Loucy (cell line): Measurements from ENCODE around the gene SLCO6A1.

Experiments used
- H2AFZ ChIP-seq: fragments of 200-600 bp; sonication (generic); 2 replicates; pipeline ENCODE4 v1.6.0; 2016; ENCODE audit warnings: antibody characterized with exemption, mild to moderate bottlenecking, low read length, moderate library complexity
- H3F3A ChIP-seq: fragments of 200-600 bp; 2 replicates; pipeline ENCODE4 v1.6.0; 2016; ENCODE audit warnings: antibody characterized with exemption, low read depth, mild to moderate bottlenecking
- H3K27me3 ChIP-seq: fragments of 200-600 bp; sonication (generic); 2 replicates; pipeline ENCODE4 v1.6.1; 2014; ENCODE audit warnings: low read length, mild to moderate bottlenecking; ENCODE audit not compliant: insufficient read depth, poor library complexity, severe bottlenecking
- H3K36me3 ChIP-seq: fragments of 200-600 bp; sonication (generic); 2 replicates; pipeline ENCODE4 v1.6.1; 2016; ENCODE audit warnings: low read length; ENCODE audit not compliant: insufficient read depth
- H3K4me1 ChIP-seq: fragments of 200-600 bp; sonication (generic); 2 replicates; pipeline ENCODE4 v1.5.1; 2014; ENCODE audit warnings: low read length, mild to moderate bottlenecking; ENCODE audit not compliant: insufficient read depth, poor library complexity, severe bottlenecking
- H3K4me2 ChIP-seq: fragments of 200-600 bp; sonication (generic); 2 replicates; pipeline ENCODE4 v1.6.0; 2014; ENCODE audit warnings: antibody characterized with exemption, low read length, low read depth, mild to moderate bottlenecking; ENCODE audit not compliant: poor library complexity, severe bottlenecking
- H3K4me3 ChIP-seq: fragments of 200-600 bp; sonication (generic); 2 replicates; pipeline ENCODE4 v1.5.1; 2014; ENCODE audit warnings: low read length, mild to moderate bottlenecking, mixed read lengths; ENCODE audit not compliant: poor library complexity, severe bottlenecking
- H3K79me2 ChIP-seq: fragments of 200-600 bp; sonication (generic); 2 replicates; pipeline ENCODE4 v1.6.1; 2014; ENCODE audit warnings: low read length; ENCODE audit not compliant: insufficient read depth
- H3K9ac ChIP-seq: fragments of 200-600 bp; sonication (generic); 2 replicates; pipeline ENCODE4 v1.6.0; 2014; ENCODE audit warnings: mild to moderate bottlenecking, low read depth, low read length, moderate library complexity; ENCODE audit not compliant: poor library complexity, severe bottlenecking
- H3K9me2 ChIP-seq: fragments of 200-600 bp; sonication (generic); replicated peaks from 2 replicates; pipeline ENCODE4 v1.6.1; 2016; ENCODE audit warnings: low read depth, low read length, mixed read lengths
- H3K9me3 ChIP-seq: fragments of 200-600 bp; sonication (generic); 2 replicates; pipeline ENCODE4 v1.6.1; 2014; ENCODE audit warnings: mild to moderate bottlenecking, antibody characterized with exemption, low read length, low read depth; ENCODE audit not compliant: insufficient read depth
- H4K20me1 ChIP-seq: fragments of 200-600 bp; sonication (generic); 2 replicates; pipeline ENCODE4 v1.6.0; 2014; ENCODE audit warnings: antibody characterized with exemption, low read length, mild to moderate bottlenecking; ENCODE audit not compliant: insufficient read depth, poor library complexity, severe bottlenecking
- EZH2phosphoT487 ChIP-seq: fragments of 200-600 bp; IDR thresholded peaks from 2 replicates; pipeline ENCODE4 v1.6.1; 2018; ENCODE audit warnings: antibody characterized with exemption, mild to moderate bottlenecking, moderate library complexity, borderline replicate concordance
- TF ChIP-seq, protein P1 (sequence below): fragments of 200-600 bp; sonication (generic); conservative IDR thresholded peaks from 2 replicates; pipeline ENCODE4 v1.5.1; 2014; ENCODE audit warnings: mild to moderate bottlenecking, antibody characterized with exemption, low read length

Gene SLCO6A1, protein sequence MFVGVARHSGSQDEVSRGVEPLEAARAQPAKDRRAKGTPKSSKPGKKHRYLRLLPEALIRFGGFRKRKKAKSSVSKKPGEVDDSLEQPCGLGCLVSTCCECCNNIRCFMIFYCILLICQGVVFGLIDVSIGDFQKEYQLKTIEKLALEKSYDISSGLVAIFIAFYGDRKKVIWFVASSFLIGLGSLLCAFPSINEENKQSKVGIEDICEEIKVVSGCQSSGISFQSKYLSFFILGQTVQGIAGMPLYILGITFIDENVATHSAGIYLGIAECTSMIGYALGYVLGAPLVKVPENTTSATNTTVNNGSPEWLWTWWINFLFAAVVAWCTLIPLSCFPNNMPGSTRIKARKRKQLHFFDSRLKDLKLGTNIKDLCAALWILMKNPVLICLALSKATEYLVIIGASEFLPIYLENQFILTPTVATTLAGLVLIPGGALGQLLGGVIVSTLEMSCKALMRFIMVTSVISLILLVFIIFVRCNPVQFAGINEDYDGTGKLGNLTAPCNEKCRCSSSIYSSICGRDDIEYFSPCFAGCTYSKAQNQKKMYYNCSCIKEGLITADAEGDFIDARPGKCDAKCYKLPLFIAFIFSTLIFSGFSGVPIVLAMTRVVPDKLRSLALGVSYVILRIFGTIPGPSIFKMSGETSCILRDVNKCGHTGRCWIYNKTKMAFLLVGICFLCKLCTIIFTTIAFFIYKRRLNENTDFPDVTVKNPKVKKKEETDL

DNA sequence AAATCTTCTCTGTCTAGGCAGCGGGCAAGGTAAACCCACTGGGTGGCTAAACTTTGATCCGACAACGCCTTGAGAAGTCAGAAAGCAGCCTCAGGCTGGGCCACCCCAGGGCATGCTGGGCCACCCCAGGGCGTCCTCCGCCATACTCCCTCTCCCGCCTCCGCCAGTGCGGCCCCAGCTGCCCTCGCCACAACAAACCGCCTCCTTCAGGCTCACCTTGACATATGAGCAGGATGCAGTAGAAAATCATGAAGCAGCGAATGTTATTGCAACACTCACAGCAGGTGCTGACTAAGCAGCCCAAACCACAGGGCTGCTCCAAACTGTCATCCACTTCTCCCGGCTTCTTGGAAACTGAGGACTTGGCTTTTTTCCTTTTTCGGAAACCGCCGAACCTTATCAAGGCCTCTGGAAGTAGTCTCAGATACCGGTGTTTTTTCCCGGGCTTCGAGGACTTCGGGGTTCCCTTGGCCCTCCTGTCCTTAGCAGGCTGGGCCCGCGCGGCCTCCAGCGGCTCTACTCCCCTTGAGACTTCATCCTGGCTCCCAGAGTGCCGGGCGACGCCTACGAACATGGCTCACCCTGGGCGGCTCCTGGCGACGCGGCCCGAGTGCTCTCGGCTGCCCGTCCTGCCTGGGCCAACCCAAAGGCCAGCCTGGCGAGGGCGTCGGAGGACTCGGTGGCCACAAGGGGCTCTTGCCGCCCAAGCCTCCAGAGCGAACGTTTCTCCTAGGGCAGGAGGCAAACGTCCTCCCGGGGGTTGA, at the start of gene SLCO6A1:
Gene SLCO6A1 (minus strand): TSS at position 731 of the 764 bp plus-strand sequence. CDS start 157 bp downstream, at position 574.
- TF ChIP-seq, protein P1, sequence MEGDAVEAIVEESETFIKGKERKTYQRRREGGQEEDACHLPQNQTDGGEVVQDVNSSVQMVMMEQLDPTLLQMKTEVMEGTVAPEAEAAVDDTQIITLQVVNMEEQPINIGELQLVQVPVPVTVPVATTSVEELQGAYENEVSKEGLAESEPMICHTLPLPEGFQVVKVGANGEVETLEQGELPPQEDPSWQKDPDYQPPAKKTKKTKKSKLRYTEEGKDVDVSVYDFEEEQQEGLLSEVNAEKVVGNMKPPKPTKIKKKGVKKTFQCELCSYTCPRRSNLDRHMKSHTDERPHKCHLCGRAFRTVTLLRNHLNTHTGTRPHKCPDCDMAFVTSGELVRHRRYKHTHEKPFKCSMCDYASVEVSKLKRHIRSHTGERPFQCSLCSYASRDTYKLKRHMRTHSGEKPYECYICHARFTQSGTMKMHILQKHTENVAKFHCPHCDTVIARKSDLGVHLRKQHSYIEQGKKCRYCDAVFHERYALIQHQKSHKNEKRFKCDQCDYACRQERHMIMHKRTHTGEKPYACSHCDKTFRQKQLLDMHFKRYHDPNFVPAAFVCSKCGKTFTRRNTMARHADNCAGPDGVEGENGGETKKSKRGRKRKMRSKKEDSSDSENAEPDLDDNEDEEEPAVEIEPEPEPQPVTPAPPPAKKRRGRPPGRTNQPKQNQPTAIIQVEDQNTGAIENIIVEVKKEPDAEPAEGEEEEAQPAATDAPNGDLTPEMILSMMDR: no peak
- no peak within 1 kb of the TSS for H3K4me3 ChIP-seq
- H3K27me3 ChIP-seq: no peaks in the 10 kb centered on the region
- H3F3A ChIP-seq: no peaks in the 10 kb centered on the region
- H3K9ac ChIP-seq: no peak within 1 kb of the TSS
- H3K9me2 ChIP-seq: no peaks in the 10 kb centered on the region
- no peaks in the 10 kb centered on the region for H3K36me3 ChIP-seq
- H3K9me3 ChIP-seq: no peaks in the 10 kb centered on the region
- no peaks in the 10 kb centered on the region for H4K20me1 ChIP-seq
- no peaks in the 10 kb centered on the region for H3K4me1 ChIP-seq
- no peak within 1 kb of the TSS for H2AFZ ChIP-seq
- H3K4me2 ChIP-seq: no peak within 1 kb of the TSS
- H3K79me2 ChIP-seq: no peaks in the 10 kb centered on the region

DNA sequence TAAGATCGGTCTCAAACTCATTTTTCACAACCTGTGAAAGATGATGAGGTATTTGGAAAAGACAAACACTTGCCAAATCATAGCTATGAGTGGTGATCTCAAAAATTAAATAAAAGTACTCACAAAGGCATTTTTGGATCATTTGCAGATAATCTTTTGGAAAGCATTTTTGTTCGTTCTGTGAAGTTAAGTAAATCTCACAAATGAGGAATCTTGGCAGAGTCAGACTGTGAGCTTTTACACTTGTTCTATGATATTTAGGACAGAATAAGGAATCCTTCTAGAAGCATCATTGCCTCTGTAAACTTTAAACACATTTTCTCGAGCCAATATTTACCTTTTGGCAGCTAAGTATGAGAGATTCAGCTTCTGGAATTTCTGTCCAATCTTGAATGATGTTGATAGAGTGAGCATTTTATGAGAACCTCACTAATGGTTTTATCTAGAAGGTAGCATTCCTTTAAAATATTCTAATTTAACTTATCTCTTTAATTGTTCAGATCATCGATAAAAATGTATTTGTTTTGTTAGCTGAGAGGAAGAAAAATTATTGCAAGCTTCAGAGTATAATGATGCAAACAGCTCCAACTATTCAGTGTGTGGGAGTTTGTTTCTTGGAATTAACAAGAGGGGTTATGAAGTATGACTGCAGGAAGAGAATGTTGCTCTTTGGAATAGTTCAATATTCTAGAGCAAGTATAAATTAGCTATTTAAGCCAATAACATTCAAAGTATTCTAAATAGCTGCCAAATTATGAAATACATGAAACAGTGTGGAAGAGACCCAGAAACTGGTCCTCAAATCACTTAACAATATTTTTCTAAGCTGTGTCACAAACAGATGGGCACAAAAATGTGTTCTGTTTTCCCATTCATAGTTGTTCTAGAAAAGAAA, 48.6 kb upstream of the SLCO6A1 start:
- H3K4me2 ChIP-seq: no peak overlapping the region

DNA sequence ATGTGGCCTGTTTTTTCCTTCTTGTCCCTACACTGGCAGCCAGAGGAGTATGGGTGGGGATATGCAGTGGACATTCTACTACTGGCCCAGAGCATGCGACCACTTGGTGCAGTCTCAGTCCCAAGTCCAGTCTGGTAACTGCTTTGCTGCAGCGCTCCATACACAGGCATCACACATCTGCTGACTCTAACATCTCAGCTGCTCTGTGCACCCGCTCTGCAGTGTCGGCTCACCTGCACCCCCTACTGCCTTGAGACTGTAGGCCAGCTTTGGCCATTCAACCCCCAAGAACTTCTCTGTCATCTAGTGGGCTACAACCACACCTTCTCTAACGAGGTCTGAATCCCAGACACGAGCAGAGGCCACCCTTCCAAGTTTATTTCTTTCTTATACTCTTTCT, 46.4 kb upstream of the SLCO6A1 start:
- Histone ChIP-seq H3K79me2 (no peaks in the 10 kb centered on the region), H3K9ac (no peak overlapping the region), H3F3A (no peaks in the 10 kb centered on the region), H3K4me2 (no peak overlapping the region), H3K9me2 (no peaks in the 10 kb centered on the region), H3K36me3 (no peaks in the 10 kb centered on the region), H3K9me3 (no peaks in the 10 kb centered on the region), H3K4me3 (no peak overlapping the region), H3K27me3 (no peaks in the 10 kb centered on the region), H2AFZ (no peak overlapping the region), H3K4me1 (no peaks in the 10 kb centered on the region), H4K20me1 (no peaks in the 10 kb centered on the region)
- no peak for TF ChIP-seq EZH2phosphoT487
- TF ChIP-seq, protein P1: peak; percentile 46

More for the DNA sequence above, 48.6 kb upstream of the SLCO6A1 start:
- no peaks in the 10 kb centered on the region for H3K36me3 ChIP-seq
- TF ChIP-seq EZH2phosphoT487: no peak
- TF ChIP-seq, protein P1: no peak
- H3K4me1 ChIP-seq: no peaks in the 10 kb centered on the region
- no peak overlapping the region for H3K4me3 ChIP-seq
- no peak overlapping the region for H3K9ac ChIP-seq
- H4K20me1 ChIP-seq: no peaks in the 10 kb centered on the region
- H3K9me2 ChIP-seq: no peaks in the 10 kb centered on the region
- no peaks in the 10 kb centered on the region for H3F3A ChIP-seq
- no peaks in the 10 kb centered on the region for H3K27me3 ChIP-seq
- no peak overlapping the region for H2AFZ ChIP-seq
- no peaks in the 10 kb centered on the region for H3K79me2 ChIP-seq
- H3K9me3 ChIP-seq: no peaks in the 10 kb centered on the region
